HCT116 (cell line): ENCODE measurements around the gene SOBP. TPM values are rescaled to one million over a fixed set of nuclear protein-coding genes. Genes with fewer than 3 reads are reported as not detected.

ENCODE experiments used
- ATAC-seq: fragments of 200-7000 bp; cut with Tn5 transposase; 2 replicates; pipeline ENCODE4 v1.9.1; 2020; ENCODE audit warnings: mild to moderate bottlenecking, moderate library complexity
- BruUV-seq: library from RNA; stranded (reverse); fragments of 400-500 nt; replicated peaks from 2 replicates; lab custom pipeline; 2021; lab: Mats Ljungman, UMichigan
- CTCF ChIA-PET: fragments of 300-600 bp; sonication (Branson Sonifier 250); formaldehyde crosslinking; loops from one replicate; lab custom pipeline; 2021; ENCODE audit warnings: antibody characterized with exemption; lab: Charles Lee
- POLR2A ChIA-PET: fragments of 300-600, 350-600 bp; sonication (Branson Sonifier 250); formaldehyde crosslinking; loops from one replicate; lab custom pipeline; 2021; ENCODE audit warnings: antibody characterized with exemption; lab: Charles Lee
- RAD21 ChIA-PET, 2 experiments: fragments of 300-600 bp; sonication (Branson Sonifier 250); formaldehyde crosslinking; loops; one replicate each; lab custom pipeline; 2023; ENCODE audit warnings: low total read pairs in 2 of 2; ENCODE audit not compliant: uncharacterized antibody in 2 of 2, unreplicated experiment in 2 of 2, low non-redundant PET in 1 of 2; lab: Charles Lee
- DNase-seq: peaks from one replicate; pipeline ENCODE4 v3.0.0-alpha.2; 2010; ENCODE audit warnings: low read depth, low spot score
- H2AFZ ChIP-seq: fragments of 200-600 bp; shearing (Covaris generic), sonication (generic); 2 replicates; pipeline ENCODE4 v1.6.1; 2017; ENCODE audit warnings: low read depth, mixed run types, mixed read lengths, antibody characterized with exemption, low read length; ENCODE audit not compliant: poor library complexity, severe bottlenecking
- H3K27ac ChIP-seq: 2 replicates; pipeline ENCODE4 v1.5.1; 2012; ENCODE audit warnings: low read depth, low read length
- H3K27me3 ChIP-seq: fragments of 200-600 bp; sonication (generic); 2 replicates; pipeline ENCODE4 v1.6.1; 2016; ENCODE audit warnings: mixed run types, low read length, mixed read lengths; ENCODE audit not compliant: insufficient read depth
- H3K36me3 ChIP-seq, 2 experiments: fragments of 200-500 bp in 1 of 2; fragments of 200-600 bp in 1 of 2; sonication (Bioruptor generic) in 1 of 2; sonication (generic) in 1 of 2; 2 replicates each; pipeline versions ENCODE4 v1.5.1 to v1.6.1; 2014 to 2016; ENCODE audit warnings: low read length in 2 of 2, inconsistent platforms in 1 of 2, mixed read lengths in 1 of 2, mixed run types in 1 of 2; ENCODE audit not compliant: insufficient read depth in 2 of 2, control insufficient read depth in 1 of 2
- H3K4me1 ChIP-seq, 2 experiments: fragments of 200-600 bp in 1 of 2; sonication (generic) in 1 of 2; 2 replicates each; pipeline versions ENCODE4 v1.5.1 to v1.6.1; 2012 to 2017; ENCODE audit warnings: low read length in 2 of 2, inconsistent platforms in 1 of 2, mild to moderate bottlenecking in 1 of 2, mixed read lengths in 1 of 2, mixed run types in 1 of 2, moderate library complexity in 1 of 2; ENCODE audit not compliant: insufficient read depth in 2 of 2, control insufficient read depth in 1 of 2
- H3K4me2 ChIP-seq: fragments of 200-600 bp; sonication (generic); 2 replicates; pipeline ENCODE4 v1.6.1; 2017; ENCODE audit warnings: mixed run types, low read length, mixed read lengths
- H3K4me3 ChIP-seq, 2 experiments: fragments of 200-600 bp in 1 of 2; sonication (generic) in 1 of 2; replicated peaks in 1 of 2; 2 replicates each; pipeline ENCODE4 v1.5.1; 2011 to 2016; ENCODE audit warnings: low read length in 2 of 2, control low read depth in 1 of 2, low read depth in 1 of 2, mild to moderate bottlenecking in 1 of 2, mixed read lengths in 1 of 2, mixed run types in 1 of 2
- H3K79me2 ChIP-seq: fragments of 200-600 bp; sonication (generic); 2 replicates; pipeline ENCODE4 v1.6.1; 2017; ENCODE audit warnings: mild to moderate bottlenecking, mixed run types, low read length, moderate library complexity, mixed read lengths; ENCODE audit not compliant: insufficient read depth
- H3K9ac ChIP-seq: fragments of 200-600 bp; sonication (generic); 2 replicates; pipeline ENCODE4 v1.6.1; 2016; ENCODE audit warnings: low read length, mixed read lengths
- H3K9me2 ChIP-seq: fragments of 200-600 bp; sonication (generic), shearing (Covaris generic); 2 replicates; pipeline ENCODE4 v1.6.1; 2017; ENCODE audit warnings: mixed run types, mild to moderate bottlenecking, moderate library complexity; ENCODE audit not compliant: insufficient read depth
- H3K9me3 ChIP-seq, 2 experiments: fragments of 200-500 bp in 1 of 2; fragments of 200-600 bp in 1 of 2; sonication (Bioruptor generic) in 1 of 2; sonication (generic) in 1 of 2; 2 replicates each; pipeline ENCODE4 v1.6.1; 2014 to 2017; ENCODE audit warnings: low read length in 2 of 2, mixed read lengths in 2 of 2, inconsistent platforms in 1 of 2, low read depth in 1 of 2, mild to moderate bottlenecking in 1 of 2, mixed run types in 1 of 2, moderate library complexity in 1 of 2; ENCODE audit not compliant: control insufficient read depth in 1 of 2, insufficient read depth in 1 of 2
- H4K20me1 ChIP-seq: fragments of 200-600 bp; sonication (generic), shearing (Covaris generic); 2 replicates; pipeline ENCODE4 v1.6.1; 2017; ENCODE audit warnings: mixed run types, mild to moderate bottlenecking, moderate library complexity; ENCODE audit not compliant: insufficient read depth
- ATF3 ChIP-seq: IDR thresholded peaks from 2 replicates; pipeline ENCODE4 v1.6.1; 2012
- CBX3 ChIP-seq: IDR thresholded peaks from 2 replicates; pipeline ENCODE4 v1.6.1; 2012; ENCODE audit warnings: low read depth
- CTCF ChIP-seq, 3 experiments: fragments of 200-600 bp in 1 of 3; sonication (generic) in 1 of 3; IDR thresholded peaks in 2 of 3; conservative IDR thresholded peaks in 1 of 3; 2 replicates each; pipeline ENCODE4 v1.5.1; 2012 to 2017; ENCODE audit warnings: low read depth in 2 of 3, low read length in 2 of 3, antibody characterized with exemption in 1 of 3, borderline replicate concordance in 1 of 3, control low read depth in 1 of 3, mild to moderate bottlenecking in 1 of 3, mixed read lengths in 1 of 3, mixed run types in 1 of 3, moderate library complexity in 1 of 3; ENCODE audit not compliant: insufficient read depth in 1 of 3
- EGR1 ChIP-seq: IDR thresholded peaks from 2 replicates; pipeline ENCODE4 v1.6.1; 2012; ENCODE audit warnings: low read depth
- ELF1 ChIP-seq: IDR thresholded peaks from 2 replicates; pipeline ENCODE4 v1.6.1; 2012; ENCODE audit warnings: low read depth, borderline replicate concordance
- EZH2phosphoT487 ChIP-seq: fragments of 200-600 bp; IDR thresholded peaks from 2 replicates; pipeline ENCODE4 v1.6.1; 2018; ENCODE audit warnings: antibody characterized with exemption, borderline replicate concordance
- FOSL1 ChIP-seq: IDR thresholded peaks from 2 replicates; pipeline ENCODE4 v1.6.1; 2012; ENCODE audit warnings: low read depth
- JUND ChIP-seq: IDR thresholded peaks from 2 replicates; pipeline ENCODE4 v1.6.1; 2012
- POLR2A ChIP-seq: IDR thresholded peaks from 2 replicates; pipeline ENCODE4 v1.7.0; 2011; ENCODE audit warnings: borderline replicate concordance; ENCODE audit not compliant: insufficient read depth, insufficient read length; ENCODE audit errors: extremely low read depth
- POLR2AphosphoS5 ChIP-seq: IDR thresholded peaks from 2 replicates; pipeline ENCODE4 v1.6.1; 2011; ENCODE audit warnings: mild to moderate bottlenecking, low read depth, low read length, moderate library complexity
- ZBTB33 ChIP-seq: IDR thresholded peaks from 2 replicates; pipeline ENCODE4 v1.6.1; 2011; ENCODE audit warnings: mild to moderate bottlenecking, low read length, moderate library complexity; ENCODE audit not compliant: insufficient replicate concordance; ENCODE audit errors: extremely low read depth
- ZFX ChIP-seq: fragments of 450-650 bp; IDR thresholded peaks from 2 replicates; pipeline ENCODE4 v1.6.1; 2017
- ZNF274 ChIP-seq: fragments of 200-500 bp; sonication (Bioruptor generic); IDR thresholded peaks from 2 replicates; pipeline ENCODE4 v1.6.1; 2014; ENCODE audit warnings: mild to moderate bottlenecking, low read depth, low read length, inconsistent platforms
- intact Hi-C: fragments of 100-400 bp; cut with micrococcal nuclease; formaldehyde crosslinking; loops from 2 replicates; pipeline ENCODE4 v1.10.0; 2022
- total RNA-seq: library from RNA; stranded (reverse); gene quantifications from one replicate; pipeline ENCODE4 v1.2.1, GENCODE V29; 2021; ENCODE audit not compliant: unreplicated experiment
- TF ChIP-seq, protein P1 (sequence below): IDR thresholded peaks from 2 replicates; pipeline ENCODE4 v1.6.1; 2012

The SOBP gene
- total RNA-seq, 1 experiment from 2014 or later, result 2.6 TPM

DNA sequence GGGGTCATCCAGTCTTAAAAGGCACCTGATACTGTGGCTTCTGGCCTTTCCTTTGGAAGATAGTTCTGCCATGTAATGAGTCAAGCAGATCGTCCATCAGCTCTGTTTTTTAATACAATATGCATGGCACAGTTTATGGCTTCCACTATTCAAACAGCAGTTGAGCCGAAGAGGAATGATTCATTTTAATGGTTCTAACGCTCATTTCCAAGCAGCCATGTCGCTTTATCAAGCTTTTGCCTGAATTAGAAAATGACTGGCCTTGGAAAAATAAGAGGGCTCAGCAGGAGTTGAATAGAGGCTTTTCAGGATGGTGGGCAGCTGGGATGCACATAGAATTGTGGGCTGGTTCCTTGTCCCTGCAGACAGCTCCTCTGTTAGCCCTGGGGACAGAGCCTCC is 138.1 kb downstream of the SOBP start:
- H3K9ac ChIP-seq, result no peak overlapping the region
- RAD21 ChIA-PET, result no interaction called here
- POLR2A ChIA-PET, result no interaction called here
- H3K79me2 ChIP-seq, result no peaks in the 10 kb centered on the region
- H3K27ac ChIP-seq, result no peak overlapping the region
- BruUV-seq, result no TSS peak
- ATAC-seq (no peak), DNase-seq (no peak)
- intact Hi-C loops, result no loop called here
- H3K4me3 ChIP-seq, result no peak overlapping the region
- H3K36me3 ChIP-seq, result no peaks in the 10 kb centered on the region
- no peaks in the 10 kb centered on the region for H3K9me2 ChIP-seq
- no peaks in the 10 kb centered on the region for H3K9me3 ChIP-seq
- no peak overlapping the region for H3K4me2 ChIP-seq
- no peak overlapping the region for H2AFZ ChIP-seq
- CTCF ChIA-PET, result no interaction called here
- no peaks in the 10 kb centered on the region for H3K27me3 ChIP-seq
- TF ChIP-seq, protein P1, sequence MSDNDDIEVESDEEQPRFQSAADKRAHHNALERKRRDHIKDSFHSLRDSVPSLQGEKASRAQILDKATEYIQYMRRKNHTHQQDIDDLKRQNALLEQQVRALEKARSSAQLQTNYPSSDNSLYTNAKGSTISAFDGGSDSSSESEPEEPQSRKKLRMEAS, result no peak
- no peaks in the 10 kb centered on the region for H4K20me1 ChIP-seq
- peaks cover 5 to 13% of the 10 kb centered on the region in 2 experiments; a peak in 3 of 4 replicates for H3K4me1 ChIP-seq

DNA sequence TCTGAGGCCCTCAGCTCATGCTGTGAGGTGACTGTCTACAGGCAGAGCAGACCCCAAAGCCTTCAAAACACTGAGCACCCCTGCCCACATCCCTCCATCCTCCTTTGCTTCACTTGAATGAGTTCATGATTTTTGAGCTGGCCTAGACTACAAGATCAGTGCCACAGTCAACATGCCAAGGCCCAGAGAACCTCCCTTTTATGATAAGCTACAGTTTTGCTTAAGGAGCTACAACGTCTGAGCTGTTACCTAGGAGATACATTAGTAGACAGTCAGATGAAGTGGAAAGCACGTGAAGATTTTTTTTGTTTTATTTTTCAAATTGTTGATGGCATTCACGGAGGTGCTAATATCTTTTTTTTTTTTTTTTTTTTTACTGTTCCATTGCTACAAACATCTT is 139.0 kb downstream of the SOBP start:
- Histone ChIP-seq H3K27me3 (no peaks in the 10 kb centered on the region), H3K4me2 (no peak overlapping the region), H4K20me1 (no peaks in the 10 kb centered on the region), H3K36me3 (no peaks in the 10 kb centered on the region), H3K4me1 (peaks cover 5 to 10% of the 10 kb centered on the region in 2 experiments; a peak in 3 of 4 replicates), H3K27ac (no peak overlapping the region), H3K9me2 (no peaks in the 10 kb centered on the region), H3K9me3 (no peaks in the 10 kb centered on the region), H2AFZ (no peak overlapping the region), H3K79me2 (no peaks in the 10 kb centered on the region), H3K4me3 (no peak overlapping the region), H3K9ac (no peak overlapping the region)
- no TSS peak for BruUV-seq
- no peak for ATAC-seq
- TF ChIP-seq ZFX (no peak), POLR2A (no peak), EZH2phosphoT487 (no peak), ATF3 (no peak), CTCF (IDR thresholded peaks at IDR 0.05 in 2 of 3, conservative IDR thresholded peaks at IDR 0.05 in 1 of 3; ENCODE audit: borderline replicate concordance in 1 of 3, insufficient read depth in 1 of 3, low read depth in 2 of 3, low read length in 2 of 3) (no peak), ELF1 (no peak), ZBTB33 (no peak), POLR2AphosphoS5 (no peak), ZNF274 (no peak), EGR1 (no peak), JUND (no peak), CBX3 (no peak), FOSL1 (no peak)
- TF ChIP-seq, protein P1, result no peak
- RAD21 ChIA-PET, result no interaction called here
- intact Hi-C loops, result no loop called here
- DNase-seq, result no peak
- POLR2A ChIA-PET, result interaction anchor here (0.7 kb wide), 2 partner anchors 149 to 592 kb away, joined by 3 to 4 read pairs; no protein-coding TSS in a partner anchor
- CTCF ChIA-PET, result interaction anchor here (1.0 kb wide), 1 partner anchor 140 kb away, joined by 3 read pairs; no protein-coding TSS in a partner anchor
